Dedifferentiated amniotic fluid mesenchymal stem cell (primary cell): ENCODE measurements around the gene ZBTB4.
"Not testable (repeated sequence)": the region's sequence is repeated elsewhere in the genome, so short reads cannot be mapped to it uniquely, and the experiment has no call there.

Experiments used
- DNase-seq: peaks from one replicate; pipeline ENCODE4 v3.0.0-alpha.2; 2016; ENCODE audit errors: extremely low spot score

ZBTB4 gene

DNA sequence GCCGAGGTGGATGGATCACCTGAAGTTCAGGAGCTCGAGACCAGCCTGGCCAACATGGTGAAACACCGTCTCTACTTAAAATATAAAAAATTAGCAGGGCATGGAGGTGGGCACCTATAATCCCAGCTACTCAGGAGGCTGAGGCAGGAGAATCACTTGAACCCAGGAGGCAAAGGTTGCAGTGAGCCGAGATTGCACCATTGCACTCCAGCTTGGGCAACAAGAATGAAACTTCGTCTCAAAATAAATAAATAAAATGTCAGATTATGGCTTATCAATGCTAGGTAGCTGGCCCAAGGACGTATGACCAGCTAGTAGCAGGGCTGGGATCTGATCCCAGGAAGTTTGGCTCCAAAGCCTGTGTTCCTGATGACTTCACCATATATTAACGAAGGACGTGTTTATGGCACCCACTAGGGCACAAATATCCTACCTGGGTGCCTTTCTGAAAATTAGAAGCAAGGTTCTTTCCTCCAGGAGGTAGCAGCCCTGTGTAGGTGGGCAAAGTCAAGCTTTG, 8.9 kb downstream of the ZBTB4 start:
- DNase-seq, result not testable (repeated sequence)

DNA sequence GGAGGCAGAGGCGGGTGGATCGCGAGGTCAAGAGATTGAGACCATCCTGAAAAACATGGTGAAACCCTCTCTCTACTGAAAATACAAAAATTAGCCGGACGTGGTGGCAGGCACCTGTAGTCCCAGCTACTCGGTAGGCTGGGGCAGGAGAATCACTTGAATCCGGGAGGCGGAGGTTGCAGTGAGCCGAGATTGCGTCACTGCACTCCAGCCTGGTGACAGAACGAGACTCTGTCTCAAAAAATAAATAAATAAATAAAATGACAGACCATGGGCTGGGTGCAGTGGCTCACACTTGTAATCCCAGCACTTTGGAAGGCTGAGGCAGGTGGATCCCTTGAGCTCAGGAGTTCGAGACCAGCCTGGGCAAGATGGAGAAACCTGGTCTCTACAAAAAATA, 9.6 kb downstream of the ZBTB4 start:
- DNase-seq, result not testable (repeated sequence)

DNA sequence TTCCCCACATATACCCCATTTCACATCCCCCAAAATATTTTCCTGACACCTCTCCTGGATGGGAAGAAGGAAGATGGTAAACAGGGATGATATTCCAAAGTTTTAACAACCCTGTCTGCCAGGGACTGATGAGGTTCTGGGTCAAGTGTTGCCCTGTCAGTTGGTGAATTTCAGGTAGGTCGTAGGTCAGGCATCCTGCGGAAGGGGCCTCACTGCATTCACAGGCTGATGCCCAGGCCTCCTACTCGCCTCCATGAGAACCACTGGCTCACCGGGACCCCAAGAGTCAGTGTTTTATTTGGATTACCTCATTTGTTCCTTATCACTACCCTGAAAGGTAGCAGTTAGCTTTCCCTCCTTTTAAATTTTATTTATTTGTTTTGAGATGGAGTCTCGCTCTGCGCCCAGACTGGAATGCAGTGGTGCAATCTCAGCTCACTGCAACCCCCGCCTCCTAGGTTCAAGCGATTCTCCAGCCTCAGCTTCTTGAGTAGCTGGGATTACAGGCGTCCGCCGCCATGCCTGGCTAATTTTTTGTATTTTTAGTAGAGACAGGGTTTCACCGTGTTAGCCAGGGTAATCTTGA, 10.5 kb downstream of the ZBTB4 start:
- DNase-seq, result no peak

DNA sequence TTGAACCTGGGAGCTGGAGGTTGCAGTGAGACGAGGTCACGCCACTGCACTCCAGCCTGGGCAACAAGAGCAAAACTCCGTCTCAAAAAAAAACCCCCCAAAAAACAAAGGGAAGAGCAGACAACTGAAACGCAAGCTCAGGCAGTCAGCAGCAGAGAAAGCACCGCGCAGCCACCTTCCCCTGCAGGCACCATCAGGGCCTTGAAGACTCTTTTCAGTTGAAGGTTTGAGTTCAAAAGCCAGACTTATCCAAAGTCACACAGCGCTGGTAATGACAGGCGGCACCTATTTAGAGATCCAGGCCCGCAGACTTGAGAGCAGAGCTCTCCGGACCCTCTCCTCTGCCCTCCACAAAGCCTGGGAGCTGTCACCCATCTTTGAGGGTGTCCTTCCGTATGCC, 11.1 kb downstream of the ZBTB4 start:
- DNase-seq, result no peak

DNA sequence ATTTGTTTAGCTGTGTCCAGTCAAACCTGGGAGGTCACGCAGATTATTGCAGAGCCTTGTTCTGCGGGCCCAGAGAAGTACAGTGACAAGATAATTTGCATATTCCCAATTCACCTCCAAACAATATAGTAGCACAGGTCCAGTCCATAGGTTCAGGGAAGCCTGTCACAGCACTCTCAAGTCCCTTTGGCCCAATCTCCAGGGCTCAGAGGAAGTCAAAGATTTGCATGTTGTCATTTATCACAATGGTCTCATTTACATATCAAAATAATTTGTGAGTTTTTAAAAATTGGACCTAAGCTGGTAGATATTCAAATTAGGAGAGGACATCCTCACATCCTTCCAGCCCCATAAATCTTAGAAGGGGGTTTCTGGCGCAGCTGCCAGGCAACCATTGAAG, 11.9 kb downstream of the ZBTB4 start:
- DNase-seq, result no peak

DNA sequence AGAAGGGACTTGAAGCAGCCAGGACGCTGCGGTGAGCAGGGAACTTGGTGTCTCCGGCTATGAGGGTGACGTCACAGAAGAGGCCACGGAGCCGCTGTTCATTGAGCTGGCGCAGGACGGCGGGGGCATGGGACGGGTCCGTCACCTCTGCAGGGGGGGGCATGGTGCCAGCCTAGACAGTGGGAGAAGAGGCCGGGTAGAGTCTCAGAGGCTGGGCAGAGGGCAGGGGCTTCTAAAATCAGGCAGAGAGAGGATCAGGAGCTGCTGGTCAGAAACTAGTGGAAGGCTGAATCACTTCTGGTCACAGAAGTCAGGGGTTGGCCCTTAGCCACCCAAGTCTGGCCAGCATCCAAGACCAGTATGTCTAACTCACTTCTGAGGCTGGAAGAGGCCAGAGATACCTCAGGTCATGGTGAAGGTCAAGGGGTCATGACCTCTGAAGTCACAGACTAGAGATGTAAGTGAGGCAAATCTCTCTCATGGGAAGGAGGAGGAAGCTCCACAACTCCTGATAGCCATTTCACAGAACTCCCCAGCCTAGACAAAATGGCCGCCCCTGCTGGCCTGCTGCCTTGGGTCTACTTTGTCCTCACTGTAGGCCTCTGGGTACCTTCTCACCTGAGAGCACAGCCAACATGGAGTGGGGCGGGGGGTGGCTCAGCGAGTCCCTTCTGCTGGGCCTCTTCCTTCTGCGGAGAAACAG, 12.6 kb downstream of the ZBTB4 start:
- DNase-seq, result no peak

DNA sequence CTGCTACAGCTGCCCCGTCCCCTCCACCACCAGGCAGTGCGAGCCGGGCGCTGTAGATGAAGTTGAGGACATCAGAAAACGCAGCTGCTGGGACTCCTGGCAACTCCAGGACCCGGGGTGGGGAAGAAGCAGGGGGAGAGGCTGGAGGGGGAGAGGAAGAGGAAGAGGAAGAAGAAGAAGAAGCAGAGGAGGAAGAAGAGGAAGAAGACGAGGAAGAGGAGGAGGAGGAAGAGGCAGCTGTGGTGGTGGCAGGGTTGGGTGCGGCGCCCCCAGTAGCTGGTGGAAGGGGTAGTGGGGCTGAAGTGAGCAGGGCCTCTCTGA, 13.2 kb downstream of the ZBTB4 start:
- no peak for DNase-seq

DNA sequence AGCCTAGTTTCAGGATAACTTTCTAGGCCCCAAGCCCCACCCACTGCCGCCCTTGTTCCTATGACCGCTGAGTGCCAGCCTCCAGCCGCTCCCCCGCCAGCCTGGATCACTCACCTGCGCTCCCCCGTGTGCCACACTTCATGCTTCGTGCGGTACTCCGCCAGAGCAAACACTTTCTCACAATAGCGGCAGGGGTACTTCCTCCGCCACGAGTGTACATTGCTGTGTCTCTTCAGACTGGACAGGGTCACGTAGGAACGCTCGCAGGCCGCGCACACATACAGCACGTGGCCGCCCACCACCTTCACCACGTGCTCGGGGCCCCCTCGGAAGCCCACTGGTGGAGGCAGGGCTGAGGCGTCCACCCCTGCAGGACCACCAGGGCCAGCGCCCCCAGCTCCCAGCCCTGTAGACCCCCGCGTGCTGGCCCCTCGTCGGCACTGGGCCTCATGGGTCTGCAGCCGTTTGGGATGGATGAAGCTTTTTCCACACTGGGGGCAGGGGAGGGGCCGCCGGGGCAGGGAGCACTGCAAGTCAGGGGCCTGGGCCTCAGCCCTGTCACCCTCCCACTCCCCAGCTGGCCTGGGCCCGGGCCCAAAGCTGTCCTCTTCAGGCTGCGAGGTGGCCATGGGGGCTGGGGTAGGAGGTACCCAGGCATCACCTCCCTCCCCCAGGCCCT, 13.7 kb downstream of the ZBTB4 start:
- DNase-seq, result no peak

DNA sequence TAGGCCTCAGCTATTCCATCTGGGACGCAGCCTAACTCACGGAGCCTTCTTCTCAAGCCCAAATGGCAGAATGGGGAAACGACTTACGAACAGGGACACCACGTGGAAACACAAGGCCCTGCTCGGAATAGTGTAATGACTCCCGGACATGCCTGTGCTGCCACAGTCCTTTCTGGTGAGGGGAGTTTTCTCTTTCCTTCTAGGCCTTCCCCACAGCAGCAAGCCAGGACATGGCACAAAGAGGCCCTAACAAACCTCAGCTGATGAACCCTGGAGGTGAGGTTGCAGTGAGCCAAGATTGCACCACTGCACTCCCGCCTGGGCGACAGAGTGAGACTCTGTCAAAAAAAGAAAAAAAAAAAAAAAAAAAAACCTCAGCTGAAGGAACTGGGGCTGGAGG, 15.3 kb downstream of the ZBTB4 start:
- no peak for DNase-seq

DNA sequence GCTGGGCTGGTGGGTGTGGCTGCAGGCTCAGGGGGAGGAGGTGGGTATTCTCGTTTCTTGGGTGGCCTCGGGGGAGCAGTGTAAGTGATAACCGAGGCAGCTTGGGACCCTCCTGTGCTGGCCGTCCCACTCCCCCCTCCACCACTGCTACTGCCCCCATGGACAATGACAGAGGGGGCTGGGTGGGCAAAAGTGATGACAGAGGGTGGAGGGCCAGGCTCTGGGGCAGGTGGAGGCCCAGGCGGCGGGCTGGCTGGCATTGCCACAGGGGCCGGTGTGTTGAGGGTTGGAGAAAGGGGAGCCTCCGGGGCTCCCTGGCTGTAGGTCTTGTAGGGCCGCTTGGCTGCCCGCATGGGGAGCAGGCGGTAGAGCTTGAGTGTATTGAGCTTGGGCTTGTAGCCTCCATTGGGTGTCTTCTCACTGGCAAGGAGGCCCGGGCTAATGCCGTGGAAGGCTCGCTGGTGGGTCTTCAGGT, 16.0 kb downstream of the ZBTB4 start:
- DNase-seq, result no peak

DNA sequence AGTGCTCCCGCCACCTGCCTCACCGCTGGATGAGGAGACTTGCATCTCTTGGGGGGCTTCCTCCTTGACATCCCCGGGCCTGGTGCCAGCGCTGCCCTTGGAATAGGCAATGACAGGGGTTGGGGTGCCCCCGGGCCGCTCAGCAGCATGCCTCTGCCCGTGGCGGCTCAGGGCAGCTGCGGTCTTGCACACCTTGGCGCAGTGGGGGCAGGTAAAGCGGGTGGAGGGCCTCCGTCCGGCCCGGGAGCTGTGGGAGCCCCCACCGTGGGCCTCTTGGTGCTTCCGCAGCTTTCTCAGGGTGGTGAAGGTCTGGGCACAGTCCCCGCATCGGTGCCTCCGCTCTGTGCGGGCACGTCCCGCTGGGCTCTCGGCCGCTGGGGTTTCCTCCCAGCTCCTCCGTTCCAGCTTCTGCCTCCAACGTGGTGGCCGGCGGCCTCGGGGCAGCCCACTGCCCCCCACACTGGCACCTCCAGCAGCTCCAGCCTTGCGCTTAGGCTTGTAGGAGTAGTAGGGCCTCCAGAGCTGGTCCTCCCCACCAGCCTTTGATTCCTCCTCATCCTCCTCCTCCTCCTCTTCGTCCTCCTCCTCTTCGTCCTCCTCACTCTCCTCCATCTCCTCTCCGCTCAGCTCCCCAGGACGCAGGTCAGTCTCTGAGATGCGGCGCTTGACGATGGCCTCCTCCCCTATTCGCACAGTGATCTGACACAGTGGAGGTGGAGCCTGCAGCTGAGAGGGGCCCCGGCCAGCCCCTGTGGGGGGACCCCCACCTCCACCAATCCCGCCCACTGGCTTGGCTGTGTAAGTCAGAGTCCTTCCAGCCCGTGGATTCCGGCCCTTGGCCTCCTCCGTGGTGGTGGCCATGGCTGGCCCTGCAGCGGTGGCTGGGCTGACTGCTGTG, 16.7 kb downstream of the ZBTB4 start:
- DNase-seq, result no peak

DNA sequence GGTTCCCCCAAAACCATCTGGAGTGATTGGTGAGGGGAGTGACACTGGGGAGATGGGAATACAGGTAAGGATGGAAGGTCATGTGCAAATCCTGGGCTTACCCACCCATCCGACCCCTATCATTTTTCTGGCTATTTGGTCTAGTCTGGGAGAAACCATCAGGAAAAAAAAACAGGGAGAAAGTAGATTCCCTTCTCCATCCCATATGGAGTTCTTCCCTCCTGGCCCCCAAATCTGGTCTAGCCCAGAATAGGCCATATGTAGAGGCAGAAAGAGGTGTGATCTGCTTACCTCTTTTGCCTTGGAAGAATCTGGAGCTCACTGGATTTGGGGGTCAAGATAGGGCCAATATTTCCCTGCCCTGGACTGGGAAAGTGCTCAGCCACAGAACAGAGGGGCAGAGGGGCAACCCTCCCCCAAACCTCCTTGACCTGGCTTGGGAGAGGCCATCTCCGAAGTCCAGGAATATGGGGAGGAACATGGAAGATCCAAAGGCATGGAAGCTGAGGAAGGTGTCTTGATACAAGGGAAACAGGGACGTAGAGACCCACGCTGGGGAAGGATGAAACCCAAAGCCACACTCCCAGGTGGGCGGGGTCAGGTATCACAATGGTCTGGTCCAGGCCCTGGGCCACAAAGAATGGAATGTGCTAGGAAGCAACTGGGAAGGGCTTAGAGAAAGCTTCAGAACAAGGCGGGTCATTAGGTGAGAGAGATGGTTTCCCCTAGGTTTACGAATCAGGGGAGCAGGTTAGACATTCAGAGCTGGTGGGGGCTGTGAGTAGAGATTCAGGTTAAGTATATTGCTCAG, 18.4 kb downstream of the ZBTB4 start:
- no peak for DNase-seq

DNA sequence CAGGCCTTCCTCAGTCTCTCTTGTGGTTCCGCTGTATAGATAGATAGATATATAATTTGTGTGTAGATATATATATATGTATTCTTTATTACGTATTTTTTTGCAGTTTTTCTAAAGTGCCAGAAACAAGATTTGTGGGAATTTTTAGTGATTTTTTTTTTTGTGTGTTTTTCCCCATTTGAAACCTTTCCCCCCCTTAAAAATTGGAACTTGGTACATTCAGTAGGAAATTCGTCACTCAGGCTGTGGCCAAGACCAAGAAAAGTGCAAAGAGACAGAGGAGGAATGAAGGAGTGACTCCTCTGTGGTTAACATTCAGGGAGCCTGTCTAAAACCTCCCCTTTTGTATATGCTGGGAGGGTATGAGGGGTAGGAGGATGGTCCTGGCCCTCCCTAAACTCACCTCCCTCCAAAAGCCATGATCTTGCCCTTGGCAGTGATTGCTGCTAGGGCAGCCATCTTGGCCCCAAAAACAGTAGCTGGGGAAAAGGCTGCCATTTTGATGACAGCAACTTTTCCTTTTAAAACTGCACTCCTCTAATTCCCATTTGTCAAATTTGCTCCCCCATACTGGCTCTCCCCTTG, 19.4 kb downstream of the ZBTB4 start:
- no peak for DNase-seq

DNA sequence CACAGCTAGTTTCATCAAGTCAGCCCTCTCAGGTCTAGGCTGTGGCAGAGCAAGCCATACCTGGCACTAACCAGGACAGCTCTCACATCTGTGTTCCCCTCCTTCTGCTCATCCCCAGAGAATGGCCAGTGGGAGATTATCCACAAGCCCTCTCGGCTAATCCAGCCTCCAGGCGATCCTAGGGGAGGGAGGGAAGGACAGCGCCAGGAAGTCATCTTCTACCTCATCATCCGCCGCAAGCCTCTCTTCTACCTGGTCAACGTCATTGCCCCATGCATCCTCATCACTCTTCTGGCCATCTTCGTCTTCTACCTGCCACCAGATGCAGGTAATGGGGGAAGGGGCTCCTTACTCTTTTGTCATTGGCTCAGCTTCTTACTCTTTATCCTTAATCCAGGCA, 31.0 kb downstream of the ZBTB4 start:
- DNase-seq, result no peak

DNA sequence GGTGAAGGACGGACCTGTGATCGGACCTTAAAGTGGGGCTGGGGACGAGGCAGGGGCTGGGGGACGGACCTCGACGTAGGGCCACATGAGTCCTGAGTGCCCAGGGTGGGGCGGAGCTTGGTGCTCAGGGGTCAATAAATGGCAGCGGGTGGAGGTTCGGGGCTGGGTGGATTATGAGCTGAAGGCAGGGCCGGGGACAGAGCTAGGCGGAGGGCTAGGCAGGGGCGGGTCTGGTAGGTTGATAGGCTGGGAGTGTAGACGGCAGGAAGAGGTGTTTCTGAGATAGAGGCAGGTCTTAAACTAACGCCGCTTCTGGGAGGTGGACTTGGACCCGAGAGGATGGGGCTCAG, 33.8 kb downstream of the ZBTB4 start:
- no peak for DNase-seq

DNA sequence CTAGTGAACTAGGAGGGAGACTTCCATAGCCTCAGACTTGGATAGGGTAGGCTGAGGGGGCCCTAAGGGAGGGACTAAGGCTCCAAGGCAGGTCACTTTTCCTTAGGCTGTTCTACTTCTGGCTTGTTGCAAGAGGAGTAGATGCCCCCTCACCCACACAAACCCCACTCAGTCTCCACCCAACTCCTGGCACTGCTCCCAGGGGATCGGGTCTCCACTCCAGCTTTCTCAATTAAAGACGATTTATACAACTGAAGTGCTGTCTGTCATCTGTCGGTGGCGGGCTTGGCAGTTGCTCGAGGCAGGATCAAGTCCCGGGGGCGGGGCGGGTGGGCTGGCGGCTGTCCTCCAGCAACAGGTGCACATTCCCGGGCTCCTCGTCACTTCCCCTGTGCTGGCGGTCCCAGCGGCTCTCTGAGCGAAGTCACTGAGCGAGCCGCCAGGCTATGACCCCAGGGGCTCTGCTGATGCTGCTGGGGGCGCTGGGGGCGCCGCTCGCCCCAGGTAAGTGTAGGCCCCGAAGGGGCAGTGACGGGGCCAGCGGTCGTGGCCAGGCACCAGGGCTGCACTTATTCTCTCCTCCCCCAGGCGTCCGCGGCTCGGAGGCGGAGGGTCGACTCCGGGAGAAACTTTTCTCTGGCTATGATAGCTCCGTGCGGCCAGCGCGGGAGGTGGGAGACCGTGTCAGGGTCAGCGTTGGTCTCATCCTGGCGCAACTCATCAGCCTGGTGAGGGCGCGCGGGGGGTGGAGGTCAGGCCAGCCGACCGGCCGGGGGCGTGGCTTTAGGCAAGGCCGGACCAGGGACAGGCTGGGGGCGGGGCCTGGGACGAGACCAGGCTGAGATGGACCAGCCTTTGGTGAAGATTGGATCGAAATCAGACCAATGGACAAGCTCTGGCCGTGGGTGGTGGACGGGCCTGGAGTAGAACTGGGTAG, 34.5 kb downstream of the ZBTB4 start, which contains the start of gene CHRNB1:
Gene CHRNB1 (plus strand): TSS at position 380 of the 937 bp plus-strand sequence. CDS start 67 bp downstream, at position 447.
- DNase-seq, result no peak

DNA sequence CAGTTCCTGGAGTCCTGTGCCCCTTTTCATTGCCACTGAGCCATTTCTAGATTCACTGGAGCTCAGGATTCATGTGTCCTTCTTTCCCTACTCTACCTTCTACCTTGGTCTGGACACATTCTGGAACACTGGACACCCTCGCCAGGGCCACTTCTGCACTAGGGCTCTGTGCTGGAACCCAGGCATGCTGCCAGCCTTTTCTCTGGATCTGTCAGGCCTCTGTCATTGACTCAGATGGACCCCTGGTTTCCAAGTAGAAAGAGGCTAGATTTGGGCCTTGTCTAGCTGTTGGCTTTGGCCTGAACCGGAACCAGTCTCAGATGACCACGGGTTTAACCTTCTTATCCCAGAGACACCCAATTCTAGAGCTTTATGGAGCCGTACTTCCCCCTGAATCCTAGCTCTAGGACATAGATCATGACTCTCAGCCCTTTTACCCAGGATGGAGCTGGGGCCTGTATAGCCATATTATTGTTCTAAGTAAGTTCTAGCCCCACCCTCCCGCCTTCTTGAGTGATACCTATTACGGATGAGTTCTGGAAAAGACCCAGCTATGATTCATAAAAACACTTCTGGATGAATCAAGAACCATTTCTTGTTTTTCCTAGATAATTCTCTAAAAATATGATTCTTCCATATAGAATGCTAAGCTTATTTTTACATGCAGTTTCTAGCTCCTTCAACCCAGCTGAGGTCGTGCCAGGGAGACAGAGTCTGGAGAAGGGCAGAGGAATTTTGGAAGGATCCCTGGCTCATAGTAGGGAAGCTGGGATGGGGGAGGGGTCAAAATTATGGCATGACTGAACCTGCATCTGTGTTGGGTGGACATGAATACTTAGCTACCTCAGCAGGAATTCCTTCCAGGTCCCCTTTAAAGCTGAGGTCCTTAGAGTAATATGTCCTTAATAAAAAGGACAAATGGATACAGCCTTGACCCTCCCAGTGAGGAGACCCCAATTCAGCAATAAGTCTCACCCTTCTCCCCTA, 35.6 kb downstream of the ZBTB4 start:
- no peak for DNase-seq

DNA sequence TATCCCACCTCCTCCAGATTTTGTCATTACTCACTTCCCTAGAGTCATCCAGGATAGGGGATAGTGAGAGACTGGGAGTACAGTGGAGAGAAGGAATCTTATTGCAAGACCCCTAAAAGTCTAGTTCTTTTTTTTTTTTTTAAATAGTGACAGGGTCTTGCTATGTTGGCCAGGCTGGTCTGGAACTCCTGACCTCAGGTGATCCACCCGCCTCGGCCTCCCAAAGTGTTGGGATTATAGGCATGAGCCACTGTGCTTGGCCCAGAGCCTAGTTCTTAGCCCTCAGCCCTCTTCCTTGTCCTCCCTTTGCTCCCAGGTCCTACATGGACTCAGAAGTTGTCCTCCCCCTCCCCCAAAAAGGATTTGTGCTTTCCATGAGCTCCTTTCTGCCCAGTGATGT, 37.3 kb downstream of the ZBTB4 start:
- no peak for DNase-seq
